RKO (cell line): Measurements from ENCODE around the gene SCIMP.
"Not testable (repeated sequence)": the region's sequence is repeated elsewhere in the genome, so short reads cannot be mapped to it uniquely, and the experiment has no call there.

Source experiments
- DNase-seq: peaks from one replicate; pipeline ENCODE4 v3.0.0-alpha.2; 2016; ENCODE audit warnings: low spot score

Gene SCIMP

GRCh38 chr17:5237541-5238016, 2.9 kb upstream of the SCIMP start:
- peak; percentile 72 for DNase-seq

DNA sequence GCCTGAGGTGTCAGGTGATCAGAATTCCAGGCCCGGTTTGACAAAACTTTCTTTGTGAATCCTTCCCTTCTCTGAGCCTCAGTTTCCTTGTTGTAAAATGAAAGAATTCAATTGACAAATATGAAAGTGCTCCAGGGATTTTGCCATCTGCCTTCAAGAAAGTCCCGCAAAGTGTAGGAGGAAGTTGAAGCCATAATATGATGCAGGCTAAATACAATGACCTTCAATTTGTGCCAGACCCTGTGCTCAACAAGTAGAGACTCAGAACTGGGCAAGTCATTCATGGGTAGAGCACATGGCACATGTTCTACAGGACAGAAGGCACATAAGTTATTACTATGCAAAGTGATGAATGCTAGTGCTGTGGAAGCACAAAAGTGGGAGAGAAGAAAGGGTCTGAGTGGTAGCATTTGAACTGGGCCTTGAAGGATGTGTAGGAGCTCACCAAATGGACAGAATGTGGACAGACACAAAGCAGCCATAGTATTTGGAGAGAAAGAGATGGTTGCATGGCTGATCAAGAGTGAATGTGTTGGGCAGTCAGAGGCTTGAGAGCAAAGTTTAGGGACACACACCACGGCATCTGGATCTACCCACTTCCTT, 2.4 kb upstream of the SCIMP start:
- DNase-seq: no peak

GRCh38 chr17:5233492-5233891, 1.2 kb downstream of the SCIMP start:
- not testable (repeated sequence) for DNase-seq

GRCh38 chr17:5226940-5227878, 7.5 kb downstream of the SCIMP start:
- DNase-seq: no peak

DNA sequence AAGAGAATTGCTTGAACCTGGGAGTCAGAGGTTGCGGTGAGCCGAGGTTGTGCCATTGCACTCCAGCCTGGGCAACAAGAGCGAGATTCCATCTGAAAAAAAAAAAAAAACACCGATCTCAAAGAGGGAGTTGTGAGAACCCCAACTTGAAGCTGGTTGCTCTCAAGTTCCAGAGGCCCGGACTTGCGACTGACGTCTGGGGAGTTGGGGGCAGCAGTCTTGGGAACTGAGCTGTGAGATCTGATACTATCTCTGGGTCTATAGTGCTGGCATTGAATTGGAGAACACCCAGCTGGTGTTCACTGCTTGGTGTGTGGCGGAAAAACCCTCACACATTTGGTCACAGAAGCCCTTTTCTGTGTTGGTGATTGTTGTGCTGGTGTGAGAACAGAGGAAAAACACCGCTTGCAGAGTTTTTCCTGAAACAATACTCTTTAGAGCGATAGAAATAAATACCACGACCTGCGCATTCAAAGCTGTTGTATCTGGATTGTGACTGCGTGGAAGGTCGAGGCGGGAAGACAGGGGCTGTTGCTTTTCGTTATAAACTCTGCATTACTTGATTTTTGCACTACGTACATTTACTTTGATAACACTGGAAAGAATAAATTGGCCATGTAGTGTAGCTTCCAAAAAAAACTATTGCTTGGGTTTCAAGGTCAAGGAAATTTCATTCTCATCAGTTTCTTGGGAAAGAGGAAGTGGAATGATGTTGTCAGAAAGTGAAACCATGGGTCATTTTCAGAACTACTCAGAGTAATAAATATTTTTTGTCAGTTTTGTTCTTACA, 8.8 kb downstream of the SCIMP start:
- no peak for DNase-seq

GRCh38 chr17:5221912-5222311, 12.7 kb downstream of the SCIMP start:
- not testable (repeated sequence) for DNase-seq

- DNase-seq: no peak
Measured at GRCh38 chr17:5220074-5220473, 14.6 kb downstream of the SCIMP start.

GRCh38 chr17:5219536-5219935, 15.1 kb downstream of the SCIMP start:
- no peak for DNase-seq

DNA sequence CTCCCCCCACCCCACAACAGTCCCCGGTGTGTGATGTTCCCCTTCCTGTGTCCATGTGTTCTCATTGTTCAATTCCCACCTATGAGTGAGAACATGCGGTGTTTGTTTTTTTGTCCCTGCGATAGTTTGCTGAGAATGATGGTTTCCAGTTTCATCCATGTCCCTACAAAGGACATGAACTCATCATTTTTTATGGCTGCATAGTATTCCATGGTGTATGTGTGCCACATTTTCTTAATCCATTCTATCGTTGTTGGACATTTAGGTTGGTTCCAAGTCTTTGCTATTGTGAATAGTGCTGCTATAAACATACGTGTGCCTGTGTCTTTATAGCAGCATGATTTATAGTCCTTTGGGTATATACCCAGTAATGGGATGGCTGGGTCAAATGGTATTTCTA, 17.1 kb downstream of the SCIMP start:
- not testable (repeated sequence) for DNase-seq

GRCh38 chr17:5211458-5211857, 23.2 kb downstream of the SCIMP start:
- DNase-seq: no peak

GRCh38 chr17:5210614-5211252, 23.9 kb downstream of the SCIMP start:
- peak; percentile 52 for DNase-seq

DNA sequence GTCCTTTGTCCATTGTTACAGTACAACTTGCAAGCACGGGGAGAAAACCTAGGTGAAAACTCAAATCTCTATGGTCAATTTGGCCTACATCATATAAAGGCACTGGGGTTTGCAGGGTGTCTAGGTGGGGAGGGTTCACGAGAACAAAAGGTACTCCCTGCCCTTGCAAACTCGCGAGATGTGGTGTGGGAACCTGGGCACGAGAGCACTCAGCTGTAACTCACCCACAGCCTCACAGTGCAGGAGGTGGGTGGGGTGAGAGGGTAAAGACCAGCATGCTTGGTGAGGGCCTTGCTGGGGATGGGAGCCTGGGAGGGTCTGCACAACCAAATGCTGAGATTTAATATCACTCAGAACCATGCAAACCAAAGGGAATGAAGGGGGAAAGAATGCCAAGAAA, 24.6 kb downstream of the SCIMP start:
- DNase-seq: no peak

DNA sequence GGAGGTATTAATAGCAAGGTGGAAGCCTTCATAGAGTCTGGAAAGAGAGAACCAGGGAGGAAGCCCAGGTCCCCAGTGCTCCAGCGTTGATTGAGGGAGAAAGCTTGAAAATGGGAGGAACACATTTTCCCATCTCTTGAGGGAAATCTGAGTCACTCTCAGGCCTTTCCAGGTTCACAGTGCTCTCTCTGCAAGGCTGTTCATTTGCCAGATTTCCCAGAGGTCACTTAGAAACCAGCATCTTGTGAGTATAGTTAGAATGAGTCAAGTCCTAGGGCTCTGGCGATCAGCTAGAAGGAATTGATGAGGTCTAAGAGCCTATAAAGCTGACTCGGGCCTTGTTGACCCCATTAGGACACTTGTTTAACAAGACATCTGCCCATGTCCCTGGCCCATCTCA, 25.3 kb downstream of the SCIMP start:
- no peak for DNase-seq

DNA sequence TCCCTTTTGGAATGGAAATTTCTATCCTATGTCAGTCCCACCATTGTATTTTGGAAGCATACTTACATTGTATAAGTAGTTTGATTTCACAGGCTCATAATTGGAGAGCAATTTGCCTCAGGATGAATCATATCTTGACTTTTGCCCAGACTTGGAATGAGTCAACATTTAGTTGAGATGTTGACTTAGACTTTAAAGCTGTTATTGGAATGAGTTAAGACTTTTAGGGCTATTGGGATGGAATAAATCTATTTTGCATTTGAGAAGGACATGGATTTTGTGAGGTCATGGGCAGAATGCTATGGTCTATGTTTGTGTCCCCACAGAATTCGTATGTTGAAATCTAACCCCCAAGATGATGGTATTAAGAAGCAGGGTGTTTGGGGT, 30.8 kb downstream of the SCIMP start:
- DNase-seq: peak; percentile 43

DNA sequence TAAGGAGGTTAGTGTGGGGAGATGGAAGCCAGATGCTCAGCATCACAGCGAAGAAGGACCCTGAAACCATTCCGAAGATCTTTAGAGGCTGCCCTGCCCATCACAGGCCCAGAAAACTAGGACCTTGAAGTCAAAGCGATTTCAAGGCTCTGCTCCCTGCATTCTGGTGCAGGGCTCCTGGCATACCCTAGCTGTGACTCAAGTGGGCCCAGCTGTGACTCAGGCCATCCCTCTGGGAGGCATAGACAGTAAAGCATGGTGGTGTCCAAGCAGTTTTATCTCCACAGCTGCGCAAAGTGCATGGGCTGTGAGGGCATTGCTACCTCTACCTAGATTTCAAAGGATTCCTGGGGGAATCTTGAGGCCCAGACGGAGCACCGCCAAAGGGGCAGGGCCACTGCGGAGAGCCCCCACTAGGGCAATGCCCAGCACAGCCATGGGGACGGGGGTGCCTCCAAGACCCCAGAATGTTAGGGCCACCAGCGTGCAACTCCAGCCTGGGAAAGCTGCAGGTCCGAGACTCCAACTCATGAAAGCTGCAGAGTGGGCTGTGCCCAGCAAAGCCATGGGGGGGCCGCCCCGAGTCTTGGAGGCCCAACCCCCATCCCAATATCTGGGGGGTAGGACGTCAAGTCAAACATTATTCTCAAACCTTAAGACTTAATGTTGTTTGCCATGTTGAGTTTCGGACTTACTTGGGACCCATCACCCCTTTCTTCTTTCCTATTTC, 31.3 kb downstream of the SCIMP start:
- no peak for DNase-seq

DNA sequence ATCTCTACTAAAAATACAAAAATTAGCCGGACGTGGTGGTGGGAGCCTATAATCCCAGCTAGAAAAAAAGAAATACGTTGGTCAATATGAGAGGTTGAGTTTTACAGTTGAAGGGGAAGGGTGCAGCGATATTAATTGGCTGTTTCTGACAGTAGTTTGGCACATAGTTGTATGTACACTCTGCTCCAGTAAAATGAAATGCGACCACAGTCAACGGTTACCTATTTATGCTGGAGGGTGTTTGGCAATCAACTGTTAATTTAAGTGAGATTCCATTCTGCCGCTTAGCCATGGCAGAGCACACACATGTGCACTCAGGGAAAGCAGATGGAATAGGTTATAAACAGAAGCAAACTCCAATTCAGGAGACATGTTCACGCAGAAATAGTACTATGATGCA, 33.6 kb downstream of the SCIMP start:
- no peak for DNase-seq

DNA sequence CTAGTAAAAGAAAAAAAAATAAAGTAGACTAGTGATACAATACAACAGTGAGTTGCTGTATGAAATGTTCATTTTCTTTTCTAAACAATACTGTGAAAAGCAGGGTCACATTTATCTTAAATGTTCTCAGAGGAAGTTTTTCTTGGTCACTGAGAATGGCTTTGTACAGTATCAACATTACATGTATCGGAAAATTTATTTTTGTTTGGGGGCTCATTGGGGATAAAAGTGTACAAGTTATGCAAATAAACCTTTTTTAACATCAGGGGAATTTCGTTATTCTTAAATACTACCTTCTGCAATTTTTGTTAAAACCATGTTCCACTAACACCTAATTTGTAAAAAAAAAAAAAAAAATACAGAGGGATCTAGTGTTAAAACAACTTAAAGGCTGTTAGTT, 34.3 kb downstream of the SCIMP start:
- no peak for DNase-seq

DNA sequence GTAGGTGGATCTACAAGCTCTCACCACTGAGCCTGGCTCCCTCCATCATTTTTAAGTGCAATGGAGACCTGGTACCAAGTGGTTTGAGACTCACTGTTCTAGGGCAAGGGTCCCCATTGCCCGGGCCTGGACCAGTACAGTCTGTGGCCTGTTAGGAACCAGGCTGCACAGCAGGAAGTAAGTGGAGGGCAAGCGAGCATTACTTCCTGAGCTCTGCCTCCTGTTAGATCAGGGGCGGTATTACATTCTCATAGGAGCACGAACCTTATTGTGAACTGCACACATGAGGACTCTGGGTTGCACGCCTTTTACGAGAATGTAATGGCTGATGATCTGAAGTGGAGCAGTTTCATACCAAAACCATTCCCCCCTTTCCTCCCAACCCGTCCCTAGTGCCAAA, 36.2 kb downstream of the SCIMP start:
- DNase-seq: no peak

- DNase-seq: peak; percentile 2
Measured at GRCh38 chr17:5194346-5194745, 40.3 kb downstream of the SCIMP start.

- DNase-seq: no peak
Measured at GRCh38 chr17:5191541-5192417, 42.9 kb downstream of the SCIMP start, which contains the start of gene ZNF594. Gene ZNF594, minus strand, starts transcription at chr17:5191868. Its CDS starts 7,612 bp downstream, at chr17:5184256.
